ENCODE results near the gene ARHGAP30. TPM values are rescaled to one million over a fixed set of nuclear protein-coding genes. Genes with fewer than 3 reads are reported as not detected.
A peak's percentile ranks its signal among the peaks of the same experiment; 100 is the strongest.
"Not testable (repeated sequence)": the region's sequence is repeated elsewhere in the genome, so short reads cannot be mapped to it uniquely, and the experiment has no call there.

ARHGAP30 gene
- 3.0 TPM for total RNA-seq

- DNase-seq: peak; percentile 12
Observed at GRCh38 chr1:161069731-161070270, at the start of gene ARHGAP30. ARHGAP30 (minus strand) TSS chr1:161069891; CDS start chr1:161069624, 267 bp downstream.

DNA sequence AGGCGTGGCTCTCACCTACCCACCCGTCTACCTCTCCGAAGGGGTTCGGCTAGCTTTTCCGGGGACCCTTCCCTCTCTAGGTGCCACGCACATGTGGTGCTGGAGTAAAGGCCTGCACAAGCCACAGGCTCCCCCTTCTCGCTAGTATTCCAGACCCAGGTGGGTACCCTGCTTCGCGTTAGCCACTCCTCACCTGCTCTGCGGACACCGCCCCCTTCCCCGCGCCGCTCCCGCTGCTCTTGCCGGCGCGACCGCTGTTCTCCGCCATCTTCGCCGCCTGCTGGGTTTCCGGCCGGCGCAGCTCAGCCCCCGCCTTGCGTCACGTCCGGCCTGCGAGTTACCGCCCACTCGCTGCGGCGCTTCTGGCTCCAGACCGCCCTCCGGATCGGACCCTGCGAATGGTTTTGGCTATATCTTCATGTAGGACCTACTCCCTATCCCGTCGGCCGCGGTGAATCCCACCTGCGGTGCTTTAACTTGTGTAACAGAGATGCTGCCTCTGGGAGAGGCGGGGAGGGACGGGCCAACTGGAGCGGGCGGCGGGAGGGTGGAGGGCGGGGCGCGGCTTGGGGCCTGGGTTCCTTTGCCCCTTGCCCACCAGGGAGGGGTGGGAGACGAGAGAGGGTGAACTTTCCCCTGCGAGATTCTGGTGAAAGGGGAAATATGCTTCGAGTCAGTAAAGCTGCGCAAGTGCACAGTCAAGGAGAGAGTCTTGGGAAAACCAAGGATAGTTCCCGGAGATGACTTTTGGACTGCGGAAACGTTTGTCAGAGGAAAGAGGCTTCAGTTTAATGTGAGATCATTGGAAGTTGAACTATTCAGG is 48.3 kb upstream of the ARHGAP30 start, which contains the start of the genes NIT1 and PFDN2:
NIT1 (plus strand) TSS at position 347 of the 823 bp plus-strand sequence; CDS start at position 419, 72 bp downstream.
PFDN2 (minus strand) TSS at position 279 of the 823 bp plus-strand sequence; CDS start at position 268, 11 bp downstream.
- DNase-seq: peak; percentile 95

GRCh38 chr1:161115961-161116360 is 46.3 kb upstream of the ARHGAP30 start:
- DNase-seq: not testable (repeated sequence)

GRCh38 chr1:161115132-161115711 is 45.5 kb upstream of the ARHGAP30 start:
- DNase-seq: no peak

- DNase-seq: no peak
Observed at GRCh38 chr1:161114556-161114955, 44.9 kb upstream of the ARHGAP30 start.

GRCh38 chr1:161113915-161114314 is 44.2 kb upstream of the ARHGAP30 start:
- no peak for DNase-seq

DNA sequence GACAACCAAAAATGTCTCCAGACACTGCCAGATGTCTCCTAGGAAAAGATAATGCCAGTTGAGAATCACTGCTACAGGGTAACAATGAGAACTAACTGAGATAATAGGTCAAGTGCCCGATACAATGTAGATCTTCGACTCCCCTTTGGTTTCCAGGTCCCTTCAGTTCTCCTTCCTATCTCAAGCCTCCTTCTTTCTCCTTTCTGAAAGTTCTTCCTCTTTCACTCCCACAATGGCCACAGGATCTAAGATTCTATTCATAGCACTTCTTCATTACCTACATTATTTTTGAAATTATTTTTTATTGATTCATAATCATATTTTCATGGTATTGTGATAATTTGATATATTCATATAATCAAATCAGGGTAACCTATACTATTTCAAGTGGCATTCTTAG is 41.8 kb upstream of the ARHGAP30 start:
- DNase-seq: no peak

GRCh38 chr1:161111117-161111516 is 41.4 kb upstream of the ARHGAP30 start:
- no peak for DNase-seq

- no peak for DNase-seq
Observed at GRCh38 chr1:161106431-161106830, 36.7 kb upstream of the ARHGAP30 start.

GRCh38 chr1:161100556-161100955 is 30.9 kb upstream of the ARHGAP30 start:
- DNase-seq: no peak

DNA sequence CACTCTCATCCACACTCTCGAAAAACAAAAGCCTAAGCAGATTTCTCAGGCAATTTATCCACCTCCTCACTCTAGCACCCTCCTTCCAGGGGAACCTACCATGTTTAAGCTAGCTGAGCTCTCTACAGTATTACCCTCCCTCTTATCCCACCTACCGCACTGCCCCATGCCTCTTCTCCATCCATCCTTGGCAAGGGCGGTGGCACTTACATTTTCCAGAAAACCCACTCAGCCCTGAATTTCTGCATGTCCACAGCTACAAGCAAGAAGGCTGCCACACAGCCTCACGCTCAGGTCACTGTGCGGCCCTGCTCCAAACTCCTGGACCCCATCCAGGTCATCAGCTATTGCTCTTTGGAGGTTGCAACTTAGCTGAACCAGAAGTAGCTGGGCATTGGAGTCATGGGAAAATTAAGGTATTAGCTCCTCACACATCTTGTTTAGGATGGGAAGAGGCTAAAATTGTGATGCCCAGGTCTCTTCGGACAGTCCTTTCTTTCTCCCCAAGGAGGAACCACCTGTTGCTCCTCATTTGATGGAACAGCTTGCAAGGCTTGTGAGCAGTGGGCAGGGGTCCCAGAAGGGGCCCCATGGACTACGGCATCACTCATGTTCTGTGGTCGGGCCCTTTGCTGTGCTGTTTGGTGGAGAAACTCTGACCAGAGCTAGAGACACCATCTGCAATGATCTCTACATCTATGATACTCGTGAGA is 29.6 kb upstream of the ARHGAP30 start:
- no peak for DNase-seq

GRCh38 chr1:161098210-161099068 is 28.7 kb upstream of the ARHGAP30 start, which contains the start of gene KLHDC9:
KLHDC9 (plus strand) TSS chr1:161098361; CDS start chr1:161098536, 175 bp downstream.
- DNase-seq: peak; percentile 78

DNA sequence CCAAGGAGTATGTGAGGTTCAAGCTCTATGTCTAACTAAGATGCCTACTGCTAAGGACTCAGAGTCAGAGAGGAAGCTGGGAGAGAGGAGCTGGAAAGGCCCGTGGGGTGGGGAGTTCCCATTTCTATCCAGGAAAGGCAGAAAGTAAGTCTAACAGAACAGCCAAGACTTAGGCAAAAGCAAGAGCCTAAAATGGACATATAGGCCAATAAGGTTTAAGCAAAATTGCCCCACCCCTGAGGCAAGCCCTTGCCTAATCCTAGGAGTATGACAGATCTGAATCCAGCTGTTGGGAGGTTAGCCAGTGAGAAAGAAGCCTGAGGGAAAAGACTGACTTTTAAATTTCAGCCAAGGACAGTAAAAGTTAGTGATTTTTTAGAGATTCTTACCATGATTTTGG is 26.8 kb upstream of the ARHGAP30 start:
- DNase-seq: peak; percentile 63

GRCh38 chr1:161096015-161096414 is 26.3 kb upstream of the ARHGAP30 start:
- no peak for DNase-seq

DNA sequence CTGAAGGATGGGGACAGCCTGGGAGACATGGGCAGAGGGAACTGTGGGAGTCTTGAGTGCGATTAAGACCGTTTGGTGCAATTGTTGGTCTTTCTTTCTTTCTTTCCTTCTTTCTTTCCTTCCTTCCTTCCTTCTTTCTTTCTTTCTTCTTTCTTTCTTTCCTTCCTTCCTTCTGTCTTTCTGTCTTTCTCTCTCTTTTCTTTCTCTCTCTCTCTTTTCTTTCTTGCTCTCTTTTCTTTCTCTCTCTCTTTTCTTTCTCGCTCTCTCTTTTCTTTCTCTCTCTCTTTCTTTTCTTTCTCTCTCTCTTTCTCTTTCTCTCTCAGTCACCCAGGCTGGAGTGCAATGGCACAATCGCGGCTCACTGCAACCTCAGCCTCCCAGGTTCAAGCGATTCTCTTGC is 25.5 kb upstream of the ARHGAP30 start:
- no peak for DNase-seq

DNA sequence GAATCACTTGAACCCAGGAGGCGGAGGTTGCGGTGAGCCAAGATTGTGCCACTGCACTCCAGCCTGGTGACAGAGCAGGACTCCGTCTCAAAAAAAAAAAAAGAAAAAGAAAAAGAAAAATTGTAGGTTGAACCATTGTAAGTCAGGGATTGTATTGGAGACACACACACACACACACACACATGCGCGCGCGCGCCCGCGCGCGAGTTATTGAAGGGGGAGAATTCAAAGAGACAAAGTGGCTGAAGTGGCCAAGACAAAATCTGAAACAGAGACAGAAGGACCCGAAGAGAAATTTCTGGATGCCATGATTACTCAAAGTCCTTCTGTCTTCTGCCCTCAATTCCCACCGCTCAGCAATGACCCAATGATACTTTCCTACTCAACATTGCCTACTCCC is 24.8 kb upstream of the ARHGAP30 start:
- no peak for DNase-seq

- DNase-seq: peak; percentile 36
Observed at GRCh38 chr1:161092621-161093028, 22.9 kb upstream of the ARHGAP30 start.

GRCh38 chr1:161091796-161092507 is 22.3 kb upstream of the ARHGAP30 start:
- DNase-seq: no peak

- no peak for DNase-seq
Observed at GRCh38 chr1:161091093-161091492, 21.4 kb upstream of the ARHGAP30 start.

DNA sequence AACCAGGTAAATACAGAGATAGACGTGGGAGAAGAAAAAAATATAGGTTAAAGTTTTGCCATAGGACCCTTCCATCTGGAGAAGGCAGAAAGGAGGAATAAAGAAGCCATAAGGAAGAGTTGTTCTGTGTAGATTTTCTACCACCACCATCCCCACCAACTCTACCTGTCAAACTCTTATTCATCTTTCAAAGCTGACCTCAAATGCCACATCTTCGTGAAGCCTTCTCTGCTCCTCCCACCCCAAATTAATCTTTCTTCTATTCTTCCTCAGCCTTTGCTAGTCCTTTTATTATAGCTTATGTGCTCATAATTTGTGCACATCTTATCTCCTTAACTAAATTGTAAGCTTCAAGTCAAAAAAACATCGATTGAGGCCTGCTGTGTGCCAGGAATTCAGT is 20.9 kb upstream of the ARHGAP30 start:
- DNase-seq: no peak

DNA sequence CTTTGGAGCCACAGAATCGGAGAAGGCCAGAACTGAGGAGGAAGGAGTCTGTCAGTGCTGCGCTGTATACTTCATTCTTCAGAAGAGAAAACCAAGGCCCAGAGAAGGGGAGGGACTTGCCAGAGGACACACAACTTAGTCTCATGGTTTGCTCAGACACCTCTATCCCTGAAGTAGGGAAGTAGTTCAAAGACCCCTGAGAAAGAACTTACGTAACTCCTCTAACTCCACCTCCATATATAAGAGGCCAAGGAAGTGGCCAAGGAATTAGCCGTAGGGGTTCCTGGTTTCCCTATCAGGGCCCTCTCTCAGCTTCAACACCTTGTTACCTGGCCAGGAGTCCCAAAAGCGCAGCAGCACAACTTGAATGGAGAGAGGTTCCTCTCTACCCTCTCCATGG is 20.2 kb upstream of the ARHGAP30 start:
- DNase-seq: no peak
